Endometrial microvascular endothelial cells (primary cell): ENCODE measurements around the gene NDUFS8. TPM values are rescaled to one million over a fixed set of nuclear protein-coding genes. Genes with fewer than 3 reads are reported as not detected.

Experiments
- in situ Hi-C: cut with HindIII; loops from 2 replicates; pipeline ENCODE4 v1.10.0; 2017; ENCODE audit warnings: low sequenced_read_pairs, low pct_unique_long_range_greater_than_20kb; ENCODE audit errors: inconsistent ontology term
- total RNA-seq: library from RNA; depleted of rRNA; stranded (reverse); fragments of >200 nt; gene quantifications from one replicate; pipeline ENCODE4 v1.2.3, GENCODE V29; 2015; ENCODE audit errors: inconsistent ontology term

NDUFS8 gene
- total RNA-seq, 1 donor from 2014 or later, result 204 TPM

DNA sequence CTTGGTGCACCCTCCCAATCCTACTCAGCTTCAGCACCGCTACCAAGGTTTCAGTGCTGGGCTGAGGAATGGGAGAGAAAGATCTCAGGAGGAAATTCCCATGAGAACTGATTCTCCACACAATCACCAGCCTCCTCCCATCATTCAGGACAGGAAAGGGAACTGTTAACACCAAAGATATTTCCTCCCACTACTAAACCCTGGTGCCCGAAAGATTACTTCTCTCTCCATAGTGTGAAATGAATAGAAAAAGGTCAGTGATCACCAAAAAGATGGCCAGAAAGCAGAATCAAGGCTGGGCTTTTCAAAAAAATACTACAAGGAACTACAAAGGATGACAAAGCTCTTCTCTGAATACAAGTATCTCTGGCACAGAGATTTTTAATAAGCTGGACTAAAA lies 34.4 kb downstream of the NDUFS8 start:
- in situ Hi-C loops, result no loop called here

DNA sequence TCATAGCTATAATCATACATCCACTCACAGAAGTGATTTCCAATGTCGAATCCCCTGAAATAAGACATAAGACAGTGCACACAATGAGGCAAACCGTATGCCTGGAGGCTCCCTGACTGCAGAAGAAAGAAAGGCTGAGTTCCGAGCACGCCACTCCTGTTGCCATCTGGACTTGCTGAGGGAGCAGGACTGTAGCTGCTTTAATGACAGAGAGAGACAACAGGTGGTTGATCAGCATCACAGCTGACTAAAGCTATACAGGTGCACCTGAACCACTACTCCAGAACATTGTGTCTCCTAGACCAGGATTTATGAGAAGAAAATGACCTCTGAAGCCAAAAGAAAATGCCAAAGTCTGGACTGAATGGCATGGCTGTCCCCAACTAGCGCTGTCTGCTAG lies 35.4 kb downstream of the NDUFS8 start:
- in situ Hi-C loops, result no loop called here

DNA sequence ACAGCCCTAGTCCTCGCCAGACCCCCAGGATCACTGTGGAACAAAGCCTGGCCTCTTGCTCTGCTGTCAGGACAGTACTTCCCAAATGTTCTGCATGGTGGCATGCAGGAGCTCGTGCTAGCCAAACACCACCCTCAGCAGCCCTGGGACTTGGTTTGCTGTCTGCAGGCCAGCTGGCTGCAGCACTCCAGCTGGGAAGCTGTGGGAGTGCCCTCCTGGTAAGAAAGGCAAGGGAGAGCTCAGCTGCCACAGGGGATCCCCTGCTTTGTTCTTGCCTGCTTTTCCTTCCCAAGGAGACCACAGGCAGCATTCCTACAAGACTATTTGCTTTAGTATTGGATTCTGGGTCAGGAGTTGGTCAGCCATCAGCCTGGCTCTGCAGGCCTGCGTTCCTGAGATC lies 36.3 kb downstream of the NDUFS8 start:
- in situ Hi-C loops, result no loop called here

DNA sequence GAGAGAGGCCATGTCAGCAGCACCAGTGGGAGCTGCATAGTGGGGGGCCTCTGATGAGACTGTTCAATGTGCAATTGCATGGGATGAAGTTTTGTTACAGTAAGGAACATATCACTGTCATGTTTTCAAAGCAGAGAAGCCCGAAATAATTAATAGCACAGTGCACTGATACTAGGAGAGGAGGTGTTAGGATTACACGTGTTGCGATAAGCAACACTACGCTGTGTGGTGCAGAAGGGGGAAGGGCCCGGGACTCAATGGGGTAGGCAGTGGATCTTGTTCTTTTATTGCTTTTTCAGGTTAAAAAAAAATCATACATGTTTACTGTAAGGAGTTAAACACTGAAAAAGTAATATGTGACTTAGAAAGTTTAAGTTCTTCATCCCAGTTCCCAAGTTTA lies 37.5 kb downstream of the NDUFS8 start:
- in situ Hi-C loops, result no loop called here

DNA sequence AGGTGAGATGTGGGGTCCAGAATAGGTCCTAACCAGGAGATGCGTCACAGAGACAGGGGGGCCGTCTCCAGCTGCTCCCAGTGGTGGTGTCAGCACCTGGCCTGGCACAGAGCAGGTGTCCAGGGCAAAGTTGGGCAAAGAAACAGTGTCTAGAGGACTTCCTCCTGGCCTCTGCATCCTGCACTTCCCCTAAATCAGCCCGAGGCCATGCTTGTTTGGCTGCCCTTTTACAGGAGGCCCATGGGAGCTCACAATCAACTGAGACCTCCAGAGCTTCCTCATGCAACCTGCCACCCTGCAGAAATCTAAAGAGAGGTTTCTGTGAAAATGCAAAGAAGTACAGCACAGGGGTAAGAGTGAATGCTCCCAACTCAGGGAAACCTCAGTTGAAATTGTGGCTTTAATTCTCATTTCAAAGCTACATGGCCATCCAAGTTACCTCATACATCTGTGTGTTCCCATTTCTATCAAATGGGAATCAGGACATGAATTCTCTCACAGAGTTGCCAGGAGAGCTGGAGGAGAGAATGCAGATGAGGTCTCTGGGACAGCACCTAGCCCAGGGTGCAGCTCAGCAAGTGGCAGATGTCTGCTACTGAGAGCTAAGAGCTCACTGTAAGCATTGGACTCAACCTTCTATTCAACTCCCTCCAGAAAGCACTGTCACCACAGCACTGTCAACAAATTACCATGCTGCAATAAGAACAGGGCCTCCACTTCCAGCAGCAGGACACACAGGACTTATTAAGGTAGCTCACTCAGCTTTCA lies 41.0 kb downstream of the NDUFS8 start:
- in situ Hi-C loops, result no loop called here

DNA sequence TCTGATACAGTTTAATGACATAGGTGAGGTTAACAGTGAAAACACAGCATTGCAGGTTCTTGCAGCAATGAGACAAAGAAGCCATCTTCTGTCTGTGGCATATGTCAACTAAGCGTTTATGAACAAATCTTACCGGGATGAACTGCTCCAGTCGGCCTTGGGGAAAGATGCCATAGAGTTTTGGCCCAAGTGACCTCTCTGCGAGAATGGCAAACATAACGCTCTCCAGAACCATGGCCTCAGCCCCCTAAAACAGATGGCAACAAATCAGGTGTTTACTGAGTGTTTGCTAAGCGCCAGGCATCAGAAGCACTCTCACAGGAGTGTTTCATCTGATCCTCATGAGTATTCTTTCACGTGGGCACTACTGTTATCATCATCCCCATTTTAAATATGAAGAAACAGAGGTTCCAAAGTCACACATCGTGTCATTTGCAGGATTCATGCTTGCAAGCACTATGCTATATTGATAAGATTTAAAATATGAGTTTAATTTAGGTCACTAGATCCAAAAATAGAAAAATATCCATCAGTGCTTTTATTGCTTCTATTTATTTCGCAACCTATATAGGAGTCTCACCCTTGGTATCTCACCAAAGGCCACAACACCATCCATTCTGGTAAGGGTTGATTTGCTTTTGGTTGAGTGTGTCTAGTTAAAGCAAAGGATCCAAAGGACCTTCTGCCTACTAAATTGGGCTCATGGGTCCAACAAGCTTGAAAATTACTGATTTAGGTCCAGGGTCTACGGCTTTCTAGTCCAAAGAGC lies 44.3 kb downstream of the NDUFS8 start:
- in situ Hi-C loops, result no loop called here

DNA sequence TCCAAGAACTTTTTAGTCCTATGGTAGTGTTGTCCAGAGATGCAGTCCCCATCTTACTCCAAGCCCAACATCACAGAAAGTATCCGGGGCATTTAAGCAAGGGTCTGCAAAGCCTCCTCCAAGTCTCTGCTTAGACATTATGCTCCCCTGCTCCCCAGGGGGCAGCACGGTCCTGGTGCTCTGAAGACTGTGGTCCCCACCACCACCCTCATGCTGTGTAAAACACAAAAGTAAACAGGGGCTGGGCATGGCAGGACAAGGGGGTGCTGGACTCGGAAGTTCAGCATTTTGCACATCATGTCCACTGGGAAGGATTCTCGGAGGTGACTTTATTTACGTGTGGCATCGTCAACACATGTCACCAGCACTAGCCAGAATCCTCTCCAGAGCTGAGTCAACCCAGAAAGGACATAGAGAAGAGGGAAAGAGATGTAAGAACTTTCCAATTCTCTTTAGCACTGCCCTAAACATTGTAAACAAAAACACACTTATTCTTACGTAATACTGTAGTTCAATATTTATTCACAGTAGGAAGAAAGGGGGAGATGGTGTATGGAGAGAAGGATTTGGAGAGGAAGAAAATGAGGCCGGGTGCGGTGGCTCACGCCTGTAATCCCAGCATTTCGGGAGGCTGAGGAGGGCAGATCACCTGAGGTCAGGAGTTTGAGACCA lies 46.0 kb downstream of the NDUFS8 start:
- in situ Hi-C loops, result no loop called here

DNA sequence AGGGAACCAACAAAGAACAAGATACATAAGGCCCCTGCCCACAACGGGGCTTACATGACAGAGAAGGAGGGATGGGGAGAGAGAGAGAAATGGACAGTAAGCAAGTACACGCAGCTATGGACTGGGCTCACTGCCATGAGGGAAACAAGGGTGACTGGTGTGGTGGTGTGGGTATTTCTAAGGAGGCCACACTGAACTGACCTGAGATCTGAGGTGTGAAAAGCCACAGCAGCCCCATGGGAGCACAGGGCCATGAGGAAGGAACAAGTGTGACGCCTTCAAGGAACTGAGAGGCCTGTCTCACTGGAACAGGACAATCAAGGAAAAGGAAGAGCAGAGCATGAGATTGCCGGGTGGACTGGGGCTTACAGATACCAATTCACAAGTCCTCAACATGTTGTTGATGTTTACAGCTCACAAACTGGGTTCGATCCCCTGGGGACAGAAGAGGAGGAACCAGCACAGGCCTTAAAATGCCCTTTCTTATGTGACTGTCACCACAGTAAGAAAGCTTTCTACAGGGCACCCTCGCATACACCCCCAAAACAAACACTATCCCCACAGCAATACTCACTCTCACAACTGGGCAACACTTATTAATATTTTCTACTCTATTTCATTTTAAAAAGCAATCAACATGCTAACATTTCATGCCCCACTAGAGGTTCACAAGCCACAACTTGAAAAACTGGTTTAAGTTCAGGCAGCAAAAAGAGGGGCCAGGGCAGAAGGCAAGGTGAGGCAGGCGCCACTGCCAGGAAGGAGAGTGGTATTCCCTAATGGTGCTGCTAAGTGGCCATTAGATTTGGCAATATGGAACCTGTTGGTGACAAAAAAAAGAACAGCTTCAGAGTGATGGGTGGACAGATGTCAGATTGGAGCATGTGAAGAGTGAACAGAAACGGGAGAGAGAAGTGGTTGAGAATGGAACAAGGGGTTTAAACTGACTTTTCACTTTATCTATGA lies 47.4 kb downstream of the NDUFS8 start:
- in situ Hi-C loops, result no loop called here

DNA sequence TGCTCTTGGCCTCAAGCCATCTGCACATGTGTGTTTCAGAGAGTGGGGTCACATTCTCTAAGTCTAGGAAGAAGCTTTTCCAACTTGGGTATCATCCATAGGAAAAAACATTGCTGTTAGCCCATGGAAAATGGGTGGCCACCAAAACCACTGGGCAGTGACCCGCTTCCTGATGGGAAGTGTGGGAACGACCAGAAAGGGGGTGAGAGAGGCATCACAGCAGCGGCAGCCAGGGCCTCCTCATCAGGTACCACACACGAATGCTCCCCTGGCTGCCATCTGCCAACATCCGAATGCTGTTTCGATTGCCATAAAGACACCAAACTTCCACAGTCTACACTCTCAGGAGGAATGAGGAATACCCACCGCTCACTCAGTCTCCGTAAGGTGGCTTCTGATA lies 50.4 kb downstream of the NDUFS8 start:
- in situ Hi-C loops, result no loop called here

DNA sequence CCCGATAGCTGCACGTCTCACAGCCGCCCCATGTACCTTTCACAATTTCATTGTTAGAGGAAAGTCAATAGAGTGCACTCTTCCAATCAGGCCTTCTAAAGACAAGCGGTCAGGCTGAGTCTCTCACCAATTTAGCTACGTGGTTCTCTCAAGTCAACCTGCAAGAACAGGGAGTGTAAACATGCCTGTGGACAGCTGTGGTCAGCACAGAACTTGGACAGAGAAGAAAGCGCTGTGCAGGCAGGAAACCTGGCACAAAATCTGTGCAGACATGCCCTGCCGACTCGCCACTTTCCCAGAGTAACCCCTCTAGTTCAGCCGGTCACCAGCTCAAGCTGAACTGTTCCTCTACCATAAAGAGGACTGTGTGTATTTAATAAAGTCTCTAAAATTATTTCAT lies 51.2 kb downstream of the NDUFS8 start:
- in situ Hi-C loops, result no loop called here

DNA sequence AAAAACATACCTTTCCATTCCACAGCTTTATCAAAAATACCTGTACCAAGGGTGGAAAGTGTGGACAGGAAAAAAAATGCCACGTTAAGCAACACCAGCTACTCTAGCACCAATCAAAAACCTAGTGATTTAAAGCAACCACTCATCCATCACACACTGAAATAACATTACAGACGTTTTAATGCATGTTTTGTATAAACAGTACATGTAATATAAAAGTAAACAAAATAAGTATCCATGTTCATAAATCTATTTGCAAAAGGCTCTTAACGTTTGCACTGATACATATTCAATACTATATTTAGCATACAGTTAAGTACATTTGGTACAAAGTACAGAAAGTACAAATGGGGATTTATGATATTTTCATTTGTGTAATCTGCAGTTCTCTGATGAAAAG lies 52.0 kb downstream of the NDUFS8 start:
- in situ Hi-C loops, result no loop called here

DNA sequence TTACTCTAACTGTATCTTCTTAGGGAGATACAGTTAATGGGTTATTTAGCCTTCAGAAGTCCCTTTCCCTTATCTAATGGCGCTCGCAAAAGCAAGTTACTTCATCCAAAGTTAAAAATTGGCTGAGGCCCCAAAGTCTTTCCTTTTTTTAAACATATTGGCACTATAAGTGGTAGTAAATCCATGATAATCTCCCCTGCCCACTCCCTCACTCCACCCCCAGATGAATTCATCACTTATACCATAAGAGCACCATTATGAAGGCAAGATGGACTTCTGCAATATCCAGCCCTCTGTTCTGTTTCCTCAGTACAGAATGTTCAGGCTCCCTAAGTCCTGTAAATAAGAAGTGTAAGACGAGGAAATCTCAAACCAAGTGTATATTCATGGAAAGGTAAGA lies 53.0 kb downstream of the NDUFS8 start:
- in situ Hi-C loops, result no loop called here

Other genes with a start within 250 kb of the NDUFS8 start
- 11.9 TPM for gene UNC93B1, start 26.6 kb upstream of the NDUFS8 start, total RNA-seq
- 0.09 TPM for gene ALDH3B1, start 20.4 kb upstream of the NDUFS8 start, total RNA-seq
- gene TCIRG1, start 8.3 kb downstream of the NDUFS8 start, total RNA-seq, result 104 TPM
- 22.2 TPM for gene CHKA, start 90.7 kb downstream of the NDUFS8 start, total RNA-seq
- gene KMT5B, start 182.6 kb downstream of the NDUFS8 start, total RNA-seq, result 10.8 TPM
- gene C11orf24, start 241.3 kb downstream of the NDUFS8 start, total RNA-seq, result 38.4 TPM